GM12801 (cell line): ENCODE data around the gene CDK19.

ENCODE experiments used
- CTCF ChIP-seq: IDR thresholded peaks from one replicate; pipeline ENCODE4 v1.5.1; 2011; ENCODE audit warnings: control low read depth; ENCODE audit not compliant: insufficient read length; ENCODE audit errors: extremely low read depth

The CDK19 gene

GRCh38 chr6:110746680-110747079 lies 68.6 kb downstream of the CDK19 start:
- no peak for TF ChIP-seq CTCF

GRCh38 chr6:110744991-110745390 lies 70.3 kb downstream of the CDK19 start:
- no peak for TF ChIP-seq CTCF

GRCh38 chr6:110741517-110741916 lies 73.8 kb downstream of the CDK19 start:
- no peak for TF ChIP-seq CTCF

GRCh38 chr6:110738899-110739365 lies 76.3 kb downstream of the CDK19 start:
- TF ChIP-seq CTCF, result no peak

- TF ChIP-seq CTCF, result no peak
These were observed 79.6 kb downstream of the CDK19 start for GRCh38 chr6:110735666-110736065.

- no peak for TF ChIP-seq CTCF
These were observed 83.4 kb downstream of the CDK19 start for GRCh38 chr6:110731898-110732297.

GRCh38 chr6:110731196-110731595 lies 84.1 kb downstream of the CDK19 start:
- no peak for TF ChIP-seq CTCF

- TF ChIP-seq CTCF, result no peak
These were observed 86.8 kb downstream of the CDK19 start for GRCh38 chr6:110728501-110728900.
